H1 (cell line): ENCODE data around the gene SPRR1A.

ENCODE experiments used
- CHD2 ChIP-seq: IDR thresholded peaks from 2 replicates; pipeline ENCODE4 v1.6.1; 2012; ENCODE audit warnings: low read length, improper control_type of control experiment
- CREB1 ChIP-seq: IDR thresholded peaks from 2 replicates; pipeline ENCODE4 v1.6.1; 2012; ENCODE audit warnings: inconsistent platforms
- EGR1 ChIP-seq: IDR thresholded peaks from 2 replicates; pipeline ENCODE4 v1.6.1; 2011; ENCODE audit warnings: low read depth, low read length, borderline replicate concordance
- EP300 ChIP-seq, 2 experiments: IDR thresholded peaks; 1 replicate in 1 of 2; 2 replicates in 1 of 2; pipeline ENCODE4 v1.6.1; 2011 to 2012; ENCODE audit warnings: low read depth in 2 of 2, low read length in 2 of 2, mild to moderate bottlenecking in 2 of 2, borderline replicate concordance in 1 of 2, inconsistent platforms in 1 of 2, moderate library complexity in 1 of 2
- EZH2 ChIP-seq: fragments of 200-600 bp; sonication (generic); IDR thresholded peaks from 2 replicates; pipeline ENCODE4 v1.7.1; 2012; ENCODE audit warnings: low read depth, mild to moderate bottlenecking, moderate library complexity, low read length, inconsistent platforms; ENCODE audit not compliant: severe bottlenecking
- FOSL1 ChIP-seq: IDR thresholded peaks from 2 replicates; pipeline ENCODE4 v1.6.1; 2011; ENCODE audit warnings: mild to moderate bottlenecking, low read depth, low read length, moderate library complexity; ENCODE audit not compliant: insufficient read depth
- NRF1 ChIP-seq: IDR thresholded peaks from 2 replicates; pipeline ENCODE4 v1.6.1; 2011; ENCODE audit warnings: mild to moderate bottlenecking, low read depth, low read length, improper control_type of control experiment
- POLR2A ChIP-seq, 2 experiments: IDR thresholded peaks; 1 replicate in 1 of 2; 2 replicates in 1 of 2; pipeline ENCODE4 v1.6.1; 2011; ENCODE audit warnings: low read depth in 2 of 2, low read length in 2 of 2, mild to moderate bottlenecking in 2 of 2; ENCODE audit errors: control extremely low read depth in 1 of 2
- SIRT6 ChIP-seq: IDR thresholded peaks from one replicate; pipeline ENCODE4 v1.7.1; 2012; ENCODE audit warnings: low read length, inconsistent platforms
- TBP ChIP-seq: IDR thresholded peaks from 2 replicates; pipeline ENCODE4 v1.6.1; 2011; ENCODE audit warnings: low read depth, low read length, improper control_type of control experiment
- TCF12 ChIP-seq: IDR thresholded peaks from 2 replicates; pipeline ENCODE4 v1.6.1; 2011; ENCODE audit warnings: low read depth, mild to moderate bottlenecking, low read length
- ZNF274 ChIP-seq: IDR thresholded peaks from 2 replicates; pipeline ENCODE4 v1.7.0; 2012; ENCODE audit warnings: low read length, borderline replicate concordance; ENCODE audit errors: extremely low read depth
- TF ChIP-seq, protein P1 (sequence below): IDR thresholded peaks from 2 replicates; pipeline ENCODE4 v1.6.1; 2012; ENCODE audit warnings: low read length, inconsistent platforms
- TF ChIP-seq, protein P2 (sequence below), 3 experiments: IDR thresholded peaks; 1 replicate in 2 of 3; 2 replicates in 1 of 3; pipeline versions ENCODE4 v1.5.1 to v1.6.1; 2011; ENCODE audit warnings: low read length in 3 of 3, mild to moderate bottlenecking in 3 of 3, inconsistent platforms in 2 of 3, low read depth in 1 of 3, moderate library complexity in 1 of 3; ENCODE audit not compliant: insufficient read depth in 1 of 3; ENCODE audit errors: control extremely low read depth in 1 of 3

DNA sequence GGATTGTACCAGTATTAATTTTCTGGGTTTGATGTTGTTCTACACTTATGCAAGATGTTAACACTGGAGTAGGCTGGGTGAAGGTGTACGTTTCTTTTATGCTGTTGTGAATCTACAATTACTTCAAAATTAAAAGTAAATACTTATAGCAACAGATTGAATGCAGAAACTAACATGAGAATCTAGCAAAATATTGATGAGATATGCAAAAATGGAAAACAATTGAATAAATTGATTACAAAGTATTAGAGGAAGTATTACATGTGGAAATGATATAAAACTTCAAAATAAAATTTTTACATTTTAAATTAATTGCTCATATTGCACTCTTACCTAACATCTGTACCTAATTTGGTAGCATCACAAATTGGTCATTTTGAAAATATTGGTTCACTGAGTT lies 12.0 kb downstream of the SPRR1A start:
- TF ChIP-seq TBP (no peak), ZNF274 (no peak), CHD2 (no peak), EGR1 (no peak), TCF12 (no peak), FOSL1 (no peak), EZH2 (no peak), POLR2A (IDR thresholded peaks at IDR 0.05; ENCODE audit: control extremely low read depth in 1 of 2, low read depth in 2 of 2, low read length in 2 of 2) (no peak), SIRT6 (no peak), EP300 (IDR thresholded peaks at IDR 0.05; ENCODE audit: borderline replicate concordance in 1 of 2, low read depth in 2 of 2, low read length in 2 of 2) (no peak), NRF1 (no peak), CREB1 (no peak)
- TF ChIP-seq, protein P1, sequence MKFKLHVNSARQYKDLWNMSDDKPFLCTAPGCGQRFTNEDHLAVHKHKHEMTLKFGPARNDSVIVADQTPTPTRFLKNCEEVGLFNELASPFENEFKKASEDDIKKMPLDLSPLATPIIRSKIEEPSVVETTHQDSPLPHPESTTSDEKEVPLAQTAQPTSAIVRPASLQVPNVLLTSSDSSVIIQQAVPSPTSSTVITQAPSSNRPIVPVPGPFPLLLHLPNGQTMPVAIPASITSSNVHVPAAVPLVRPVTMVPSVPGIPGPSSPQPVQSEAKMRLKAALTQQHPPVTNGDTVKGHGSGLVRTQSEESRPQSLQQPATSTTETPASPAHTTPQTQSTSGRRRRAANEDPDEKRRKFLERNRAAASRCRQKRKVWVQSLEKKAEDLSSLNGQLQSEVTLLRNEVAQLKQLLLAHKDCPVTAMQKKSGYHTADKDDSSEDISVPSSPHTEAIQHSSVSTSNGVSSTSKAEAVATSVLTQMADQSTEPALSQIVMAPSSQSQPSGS, result no peak
- TF ChIP-seq, protein P2, sequence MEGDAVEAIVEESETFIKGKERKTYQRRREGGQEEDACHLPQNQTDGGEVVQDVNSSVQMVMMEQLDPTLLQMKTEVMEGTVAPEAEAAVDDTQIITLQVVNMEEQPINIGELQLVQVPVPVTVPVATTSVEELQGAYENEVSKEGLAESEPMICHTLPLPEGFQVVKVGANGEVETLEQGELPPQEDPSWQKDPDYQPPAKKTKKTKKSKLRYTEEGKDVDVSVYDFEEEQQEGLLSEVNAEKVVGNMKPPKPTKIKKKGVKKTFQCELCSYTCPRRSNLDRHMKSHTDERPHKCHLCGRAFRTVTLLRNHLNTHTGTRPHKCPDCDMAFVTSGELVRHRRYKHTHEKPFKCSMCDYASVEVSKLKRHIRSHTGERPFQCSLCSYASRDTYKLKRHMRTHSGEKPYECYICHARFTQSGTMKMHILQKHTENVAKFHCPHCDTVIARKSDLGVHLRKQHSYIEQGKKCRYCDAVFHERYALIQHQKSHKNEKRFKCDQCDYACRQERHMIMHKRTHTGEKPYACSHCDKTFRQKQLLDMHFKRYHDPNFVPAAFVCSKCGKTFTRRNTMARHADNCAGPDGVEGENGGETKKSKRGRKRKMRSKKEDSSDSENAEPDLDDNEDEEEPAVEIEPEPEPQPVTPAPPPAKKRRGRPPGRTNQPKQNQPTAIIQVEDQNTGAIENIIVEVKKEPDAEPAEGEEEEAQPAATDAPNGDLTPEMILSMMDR (IDR thresholded peaks at IDR 0.05; ENCODE audit: control extremely low read depth in 1 of 3, insufficient read depth in 1 of 3, low read depth in 1 of 3, low read length in 3 of 3), result no peak
